Measurements from ENCODE around the gene ARMC7.

DNA sequence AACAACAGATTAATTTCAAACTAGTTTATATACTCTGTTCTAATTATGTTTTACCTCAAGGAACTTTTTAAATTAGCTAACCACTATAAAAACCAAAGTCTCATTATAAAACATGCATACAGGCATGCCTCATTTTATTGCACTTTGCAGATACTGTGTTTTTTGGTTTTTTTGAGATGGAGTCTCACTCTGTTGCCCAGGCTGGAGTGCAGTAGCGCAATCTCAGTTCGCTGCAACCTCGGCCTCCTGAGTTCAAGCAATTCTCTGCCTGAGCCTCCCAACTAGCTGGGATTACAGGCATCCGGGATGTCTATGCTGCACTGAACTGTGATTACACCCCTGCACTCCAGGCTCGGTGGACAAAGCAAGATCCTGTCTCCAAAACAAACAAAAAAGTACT is 53.3 kb downstream of the ARMC7 start:
- no peak for TF ChIP-seq POLR2AphosphoS5 (IDR thresholded peaks at IDR 0.05; ENCODE audit: low read depth, low read length)
- no peak for TF ChIP-seq POLR2A (IDR thresholded peaks at IDR 0.05; ENCODE audit: low read depth, low read length)
- TF ChIP-seq TAF1 (IDR thresholded peaks at IDR 0.05; ENCODE audit: low read depth, low read length) = no peak
